SKM-1 treated with dmso at 0.1 percent for 144 hours (cell line): ENCODE measurements around the gene FBP2.

Experiments used
- DNase-seq: peaks from one replicate; lab custom pipeline; 2025; ENCODE audit not compliant: unreplicated experiment; lab: John Stamatoyannopoulos, UW

FBP2 gene

DNA sequence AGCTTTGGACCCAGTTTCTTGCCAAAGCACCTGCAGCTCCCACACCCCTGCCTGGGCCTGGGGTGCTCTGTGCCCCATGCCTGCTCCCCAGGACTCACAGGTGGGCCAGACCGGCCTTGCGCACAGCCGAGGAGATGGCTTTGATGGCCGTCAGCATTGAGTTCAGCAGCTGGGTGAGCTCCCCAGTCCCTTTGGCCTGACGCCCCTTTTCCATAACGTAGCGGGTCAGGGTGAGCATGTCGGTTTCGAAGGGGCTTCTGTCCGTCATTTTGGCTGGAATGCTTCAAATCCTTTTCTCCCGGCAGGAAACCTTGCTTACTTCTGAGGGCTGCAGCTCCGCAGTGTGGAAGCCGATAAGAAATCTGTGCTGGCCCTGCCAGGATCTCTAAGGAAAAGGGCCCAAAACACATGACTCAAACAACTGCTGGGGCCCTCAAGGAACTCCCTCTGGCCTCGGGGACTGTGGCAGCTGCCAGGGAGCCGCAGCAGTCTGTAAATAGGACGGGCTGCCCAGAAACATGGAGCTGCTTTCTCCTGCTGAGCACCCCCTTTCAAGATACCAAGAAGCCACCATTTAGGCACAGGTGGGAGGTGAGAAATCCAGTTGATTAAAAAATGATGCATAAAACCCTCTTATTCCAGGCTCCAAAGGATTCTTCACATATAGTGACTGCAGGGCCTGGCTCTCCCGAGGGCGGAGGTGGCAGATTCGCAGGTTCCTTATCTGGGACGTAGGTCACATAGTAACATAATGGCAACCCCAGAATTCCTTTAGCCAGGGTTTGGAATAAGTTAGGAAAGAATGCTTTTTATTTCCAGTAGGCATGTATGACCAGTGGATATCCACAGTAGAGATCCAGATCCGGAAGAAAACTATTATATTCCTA, at the start of gene FBP2:
Gene FBP2, minus strand, starts transcription at position 366 of the 887 bp plus-strand sequence. Its CDS starts 98 bp downstream, at position 268.
- no peak for DNase-seq

DNA sequence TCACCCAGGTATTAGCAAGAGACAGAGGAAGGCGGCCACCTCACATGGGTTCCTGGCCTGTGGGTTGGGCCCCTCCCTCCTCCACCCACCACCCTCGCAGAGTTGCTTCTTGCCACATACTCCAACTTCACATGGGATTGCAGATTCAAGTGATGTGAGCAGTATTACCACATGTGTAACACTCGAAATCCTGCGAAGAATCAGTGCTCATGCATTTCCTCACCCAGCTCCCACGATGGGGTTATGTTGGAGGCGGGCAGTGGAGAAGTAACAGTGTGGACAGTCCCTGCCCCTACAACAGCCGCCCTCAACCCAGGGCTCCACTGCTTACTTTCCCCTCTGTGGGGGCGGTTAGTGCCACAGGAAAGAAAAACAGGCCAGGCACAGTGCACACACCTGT, 49.6 kb upstream of the FBP2 start:
- no peak for DNase-seq

DNA sequence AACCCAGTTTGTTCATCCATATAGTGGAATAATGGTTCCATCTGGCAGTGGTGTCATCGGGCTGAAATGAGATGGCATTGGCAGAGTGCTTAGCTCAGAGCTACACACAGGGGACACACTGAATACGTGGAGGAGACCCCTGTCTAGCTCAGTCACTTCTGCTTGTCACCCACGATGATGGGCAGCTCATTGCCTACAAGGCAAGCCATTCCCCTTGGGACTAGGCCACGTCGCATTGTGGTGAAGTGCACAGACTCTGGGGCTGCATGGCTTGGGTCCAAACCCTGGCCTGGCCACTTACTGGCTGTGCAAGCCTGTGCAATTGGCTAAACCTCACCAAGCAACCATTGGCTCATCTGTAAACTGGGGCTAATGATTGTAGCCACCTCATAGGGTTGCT, 48.9 kb upstream of the FBP2 start:
- DNase-seq: no peak

DNA sequence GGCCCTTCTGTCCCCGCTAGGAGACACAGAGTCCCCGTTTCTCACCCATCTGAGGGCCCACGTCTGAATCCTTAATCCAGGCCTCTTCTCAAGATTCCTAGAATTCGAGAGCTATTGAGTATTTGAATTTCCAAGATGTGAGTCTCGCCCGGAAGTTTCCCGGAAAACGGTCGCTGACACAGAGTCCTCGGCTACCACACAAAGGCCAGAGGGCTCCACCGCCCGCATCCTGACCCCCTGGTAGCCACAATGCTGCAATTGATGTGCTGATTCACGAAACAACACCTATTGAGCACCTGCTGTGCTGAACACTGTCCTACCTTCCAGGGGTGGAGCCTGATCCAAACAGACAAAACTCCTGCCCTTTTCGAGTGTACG, 46.4 kb upstream of the FBP2 start:
- DNase-seq: no peak

DNA sequence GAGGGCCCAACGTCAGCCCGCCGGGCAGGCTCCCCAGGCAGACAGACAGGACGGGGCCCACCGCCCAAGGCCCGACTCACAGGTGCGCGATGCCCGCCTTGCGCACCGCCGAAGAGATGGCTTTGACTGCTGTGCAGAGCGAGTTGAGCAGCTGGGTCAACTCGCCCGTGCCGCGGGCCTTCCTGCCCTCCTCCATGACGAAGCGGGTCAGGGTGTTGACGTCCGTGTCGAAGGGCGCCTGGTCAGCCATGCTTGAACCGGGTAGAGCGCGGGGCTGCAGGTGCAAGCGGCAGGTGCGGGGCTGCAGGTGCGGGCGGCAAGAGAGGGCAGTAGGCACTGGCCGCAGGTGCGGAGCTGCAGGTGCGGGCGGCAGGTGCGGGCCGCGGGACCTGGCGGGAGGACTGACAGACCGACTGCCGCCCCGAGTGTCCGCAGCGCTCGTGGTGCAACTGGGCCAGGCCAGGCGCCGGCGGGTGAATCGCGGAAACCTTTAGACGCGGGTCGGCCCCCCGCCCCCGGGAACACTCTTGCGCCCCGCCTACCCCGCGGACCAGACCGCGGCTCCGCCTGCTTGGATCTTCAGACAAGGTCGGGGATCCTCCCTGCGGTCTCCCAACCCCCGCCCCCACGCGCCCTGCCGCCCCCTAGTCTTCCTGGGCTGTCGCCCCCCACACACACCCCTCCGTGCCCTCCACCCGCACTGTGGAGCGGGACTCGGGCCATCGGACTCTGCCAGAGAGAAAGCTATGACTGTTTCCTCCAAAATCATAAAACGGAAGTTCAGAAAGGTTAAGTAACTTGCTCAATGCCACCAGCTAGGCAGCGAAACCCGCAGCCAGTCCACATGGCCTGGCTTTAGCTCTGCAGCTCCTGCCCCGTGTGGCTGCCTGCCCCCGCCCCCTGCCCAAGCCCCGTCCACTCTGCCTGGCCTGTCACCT, 45.7 kb upstream of the FBP2 start, which contains the start of gene FBP1:
Gene FBP1, minus strand, starts transcription at position 458 of the 938 bp plus-strand sequence. Its CDS starts 208 bp downstream, at position 250.
- peak; percentile 63 for DNase-seq

DNA sequence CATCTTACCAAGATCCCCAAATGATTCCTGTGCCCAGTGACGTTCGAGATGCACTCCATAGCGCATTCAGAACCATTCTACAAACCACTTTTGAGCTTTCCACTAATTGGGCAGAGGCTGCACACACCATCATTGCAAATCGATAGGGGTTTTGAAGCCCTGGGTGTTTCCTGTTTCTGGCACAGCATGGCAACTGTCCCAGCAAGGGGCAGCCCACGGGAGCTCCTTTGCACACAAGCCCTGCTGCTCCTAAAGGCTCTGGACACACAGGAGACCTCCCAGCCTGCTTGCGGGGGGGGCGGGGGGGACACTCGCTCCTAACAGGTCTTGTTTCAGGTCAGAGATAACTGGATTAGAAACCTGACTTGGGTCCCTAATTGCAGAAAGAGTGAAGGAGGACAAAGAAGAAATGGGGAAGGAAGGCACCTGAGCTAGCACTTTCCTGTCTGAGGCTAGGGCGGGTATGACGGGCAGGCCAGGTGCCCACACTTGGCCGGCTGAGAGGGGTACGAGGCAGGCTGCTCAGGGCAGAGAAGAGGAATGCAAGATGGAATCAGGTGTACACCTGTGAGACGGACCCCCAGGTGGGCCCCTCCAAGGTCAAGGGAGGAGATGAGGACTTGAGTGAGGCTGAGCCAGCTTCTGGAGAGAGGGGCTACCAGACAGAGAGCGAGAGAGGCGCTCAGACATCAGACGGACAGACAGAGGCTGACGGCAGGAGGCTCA, 44.9 kb upstream of the FBP2 start:
- no peak for DNase-seq

DNA sequence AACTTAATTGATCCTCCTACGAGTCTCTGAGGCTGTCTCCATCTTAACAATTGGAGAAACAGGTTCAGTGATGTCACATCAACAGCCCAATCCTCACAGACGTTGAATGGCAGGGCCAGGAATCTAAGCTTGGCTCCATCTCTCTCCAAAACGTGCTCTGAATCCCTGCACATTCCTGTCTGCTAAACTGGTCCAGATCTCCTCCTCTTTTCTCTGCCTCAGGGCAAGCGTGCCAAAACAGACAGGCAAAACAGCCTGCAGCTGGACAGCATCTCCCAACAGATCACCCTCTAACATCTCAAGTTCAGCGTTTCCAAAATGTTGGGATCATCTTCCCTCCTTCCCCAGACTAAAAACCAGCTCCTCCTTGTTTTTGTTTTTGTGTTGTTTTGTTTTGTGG, 39.1 kb upstream of the FBP2 start:
- no peak for DNase-seq

DNA sequence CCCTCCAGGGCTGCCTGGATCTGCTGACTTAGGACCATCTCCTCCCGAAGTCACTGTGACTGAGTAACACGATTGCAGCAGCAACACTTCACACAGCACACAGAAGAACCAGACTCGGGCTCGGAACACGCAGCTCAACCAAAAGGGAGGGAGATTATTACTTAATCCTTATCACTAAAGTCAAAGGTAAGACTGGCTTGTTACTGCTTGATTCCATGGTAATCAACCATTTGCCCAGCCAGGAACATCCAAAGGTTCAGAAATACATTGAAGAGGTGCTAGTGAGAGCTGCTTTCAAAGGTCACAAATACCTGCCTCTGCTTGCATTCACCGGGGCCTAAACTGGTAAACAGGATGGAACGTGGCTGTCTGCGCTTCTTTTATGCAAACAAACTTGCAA, 38.0 kb upstream of the FBP2 start:
- DNase-seq: no peak

DNA sequence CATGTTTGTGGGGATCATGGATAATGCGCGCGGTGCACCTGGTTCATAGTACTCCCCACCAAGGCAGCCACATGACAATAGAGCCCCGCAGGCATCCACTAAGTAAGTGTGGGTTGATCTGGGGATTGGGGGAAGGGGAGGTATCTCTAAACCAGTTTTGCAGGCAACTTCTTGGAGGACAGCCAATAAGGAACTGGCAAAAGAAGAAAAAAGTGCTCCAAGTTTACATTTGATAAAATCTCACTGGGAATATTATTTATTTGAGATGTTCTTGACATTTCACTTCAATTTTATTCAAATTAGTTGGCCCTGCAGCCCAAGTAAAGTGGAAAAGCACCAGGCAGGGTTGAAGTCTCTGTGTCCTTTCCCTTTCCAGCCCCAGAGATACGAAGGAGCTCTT, 37.2 kb upstream of the FBP2 start:
- no peak for DNase-seq

DNA sequence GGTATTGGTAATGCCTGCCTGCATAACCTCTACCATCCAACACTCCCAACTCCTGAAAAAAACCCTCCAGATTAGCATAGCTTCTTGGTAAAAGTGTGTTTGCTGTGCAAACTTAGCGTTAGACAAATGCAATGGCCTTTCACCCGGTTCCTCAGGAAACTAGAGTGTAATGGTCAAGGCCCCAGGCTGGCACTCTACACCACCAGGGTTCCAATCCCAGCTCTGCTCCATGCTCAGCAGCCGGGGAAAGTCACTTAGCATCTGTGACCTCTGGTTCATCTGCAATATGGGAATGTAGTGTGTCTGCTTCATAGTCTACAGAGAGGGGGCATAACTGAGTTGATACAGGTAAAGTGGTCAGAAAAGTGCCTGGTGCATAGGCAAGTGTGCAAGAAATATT, 36.7 kb upstream of the FBP2 start:
- no peak for DNase-seq

DNA sequence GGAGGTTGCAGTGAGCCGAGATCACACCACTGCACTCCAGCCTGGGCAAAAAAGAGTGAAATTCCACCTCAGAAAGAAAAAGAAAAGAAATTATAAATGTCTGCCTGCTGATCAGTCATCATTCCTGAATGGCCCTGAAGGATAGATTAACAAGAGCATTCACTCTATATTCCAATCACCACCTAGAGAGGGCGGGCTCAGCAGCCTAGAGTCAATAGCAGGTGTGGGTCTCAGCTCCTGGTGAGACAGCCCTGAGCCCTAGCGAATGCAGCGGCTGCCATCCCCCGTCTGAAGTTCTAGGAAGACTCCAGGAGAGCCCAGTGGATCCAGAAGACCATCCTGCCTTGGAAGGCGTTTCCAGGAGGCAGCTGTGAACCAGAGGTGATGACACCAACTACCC, 33.7 kb upstream of the FBP2 start:
- no peak for DNase-seq

DNA sequence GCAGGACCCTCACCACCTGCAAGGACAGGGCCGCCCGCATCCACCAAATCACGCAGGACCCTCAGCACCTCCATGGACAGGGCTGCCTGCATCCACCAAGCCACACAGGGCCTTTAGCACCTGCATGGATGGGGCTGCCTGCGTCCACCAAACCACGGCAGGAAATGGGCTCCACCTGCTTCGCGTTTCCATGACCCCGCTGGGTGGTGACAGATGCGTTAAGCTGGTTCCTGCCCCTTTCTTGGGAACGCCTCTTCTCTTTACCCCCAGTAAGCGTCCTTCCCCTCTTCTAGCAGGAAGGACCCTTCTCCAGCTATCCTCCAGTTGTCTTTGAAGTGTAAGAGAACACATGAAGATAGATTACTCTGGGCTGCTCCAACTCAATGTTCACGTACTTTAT, 32.2 kb upstream of the FBP2 start:
- DNase-seq: no peak

DNA sequence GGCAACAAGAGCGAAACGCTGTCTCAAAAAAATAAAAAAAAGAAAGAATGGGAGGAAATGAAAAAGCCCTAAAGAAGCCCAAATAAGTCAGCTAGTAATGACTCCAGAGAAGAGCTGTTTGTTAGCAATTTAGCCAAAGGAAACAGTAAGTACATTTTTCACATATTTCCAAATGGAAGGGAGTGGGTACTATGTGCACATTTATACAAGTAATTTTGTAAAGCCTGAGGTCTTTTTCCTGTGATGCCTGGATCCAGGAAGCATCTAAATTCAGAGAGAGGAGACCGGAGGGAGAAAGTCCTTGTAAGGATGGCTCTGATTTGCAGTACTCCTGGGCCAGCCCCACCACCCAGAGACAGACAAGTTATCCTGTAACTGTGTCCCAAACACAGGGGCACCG, 31.0 kb upstream of the FBP2 start:
- no peak for DNase-seq

DNA sequence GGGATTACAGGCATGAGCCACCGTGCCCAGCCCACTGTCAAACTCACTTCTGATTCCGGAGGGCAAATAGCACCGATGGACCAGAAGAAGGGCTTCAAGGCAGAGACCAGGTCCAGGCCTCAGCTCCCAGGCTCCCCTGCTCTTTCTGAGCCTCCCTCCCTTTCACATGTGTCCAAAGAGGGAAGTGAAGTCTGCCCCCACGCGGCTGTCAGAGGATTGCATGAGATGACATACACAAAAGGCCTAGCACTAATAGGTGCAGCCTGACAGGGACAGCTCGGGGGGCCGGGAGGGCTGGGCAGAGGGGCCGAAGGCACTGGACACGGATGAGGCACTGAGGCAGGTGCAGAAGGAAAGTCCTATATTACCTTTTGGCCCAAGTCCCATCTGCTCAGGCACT, 29.6 kb upstream of the FBP2 start:
- peak; percentile 31 for DNase-seq

DNA sequence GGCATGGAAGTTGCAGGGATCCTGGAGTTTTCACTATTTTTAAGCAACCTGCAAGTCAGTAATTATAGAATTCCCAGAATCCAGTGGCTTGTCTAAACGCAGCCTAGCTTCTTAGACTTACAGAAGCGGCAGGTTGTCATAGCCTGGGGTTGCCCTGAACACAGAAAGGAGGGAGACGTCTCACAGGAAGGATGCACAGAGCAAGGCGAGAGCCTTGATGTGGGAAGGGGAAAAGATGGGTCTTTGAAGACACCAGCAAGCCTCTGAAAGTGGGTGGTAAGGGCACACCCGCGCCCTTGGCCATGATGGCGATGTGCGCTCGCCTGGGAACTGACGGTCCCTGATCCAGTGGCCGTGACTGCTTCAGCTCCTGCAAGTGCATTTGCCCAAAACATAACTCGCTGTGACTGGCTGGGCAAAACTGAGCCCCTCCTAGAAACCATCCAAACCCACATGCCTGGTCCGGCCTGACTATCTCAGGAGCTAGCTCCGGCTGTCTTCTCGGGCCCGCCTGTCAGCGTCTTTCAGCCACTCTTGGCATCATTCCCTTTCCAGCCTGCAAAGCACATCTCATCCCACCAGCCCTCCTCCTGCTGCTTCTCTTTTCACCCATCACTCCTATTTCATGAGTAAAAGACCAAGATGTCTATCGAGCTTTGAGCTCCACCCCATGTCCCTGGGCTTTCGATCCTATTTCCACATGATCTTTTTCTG, 28.6 kb upstream of the FBP2 start:
- DNase-seq: no peak

DNA sequence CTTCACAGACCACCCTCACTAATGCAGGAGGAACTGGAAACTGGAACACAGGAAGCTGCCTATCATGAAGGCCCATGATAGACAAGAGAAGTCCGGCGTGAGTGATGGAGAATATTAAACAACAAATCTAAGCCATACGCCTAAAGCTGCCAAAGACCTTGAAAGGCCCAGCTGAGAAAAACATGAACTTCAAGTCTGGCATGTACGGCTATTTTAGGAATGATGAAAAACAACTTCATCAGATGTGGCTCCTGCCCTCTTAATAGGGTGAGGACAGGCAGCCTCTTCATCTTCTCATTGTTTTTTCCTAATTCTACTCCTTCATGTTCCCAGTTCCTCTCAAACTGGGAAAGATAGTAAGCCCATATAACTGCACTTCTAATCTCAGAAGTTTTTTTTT, 25.4 kb upstream of the FBP2 start:
- DNase-seq: no peak

DNA sequence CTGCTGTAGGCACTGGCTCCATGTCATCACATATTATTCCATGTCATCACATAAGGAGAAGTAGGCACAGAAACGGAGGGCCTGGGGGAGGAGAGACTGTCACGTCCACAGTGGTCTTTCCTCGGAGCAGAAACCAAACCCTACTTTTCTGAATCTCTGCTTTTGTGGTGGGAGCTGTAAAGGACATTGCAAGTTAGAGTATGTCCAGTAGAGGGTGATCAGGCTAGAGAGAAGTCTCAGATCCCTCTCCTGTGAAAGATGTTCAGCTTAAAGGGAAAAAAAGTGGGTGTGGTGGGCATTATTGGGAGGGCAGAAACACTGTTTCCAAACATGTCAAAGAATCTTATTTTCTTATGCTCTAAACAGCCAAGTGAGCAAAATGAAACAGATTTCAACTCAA, 19.4 kb upstream of the FBP2 start:
- no peak for DNase-seq

DNA sequence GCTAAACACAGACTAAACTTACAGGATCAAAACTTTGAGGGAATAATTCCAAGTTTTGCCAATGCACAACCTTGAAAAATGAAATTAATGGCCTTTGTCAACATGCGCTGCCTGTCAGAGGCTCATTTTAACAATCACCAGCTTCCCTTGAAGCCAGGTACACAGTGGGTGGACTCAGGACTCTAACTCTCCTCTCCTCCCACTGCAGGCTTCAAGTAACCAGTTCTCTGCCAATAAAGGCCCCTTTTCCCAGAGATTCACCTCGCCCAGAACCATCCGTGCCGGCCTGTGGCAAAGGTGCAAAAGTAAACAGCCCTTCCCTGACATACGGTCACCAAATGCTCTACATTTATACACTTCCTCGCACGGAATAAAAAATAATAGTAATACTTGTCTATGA, 18.4 kb upstream of the FBP2 start:
- no peak for DNase-seq

DNA sequence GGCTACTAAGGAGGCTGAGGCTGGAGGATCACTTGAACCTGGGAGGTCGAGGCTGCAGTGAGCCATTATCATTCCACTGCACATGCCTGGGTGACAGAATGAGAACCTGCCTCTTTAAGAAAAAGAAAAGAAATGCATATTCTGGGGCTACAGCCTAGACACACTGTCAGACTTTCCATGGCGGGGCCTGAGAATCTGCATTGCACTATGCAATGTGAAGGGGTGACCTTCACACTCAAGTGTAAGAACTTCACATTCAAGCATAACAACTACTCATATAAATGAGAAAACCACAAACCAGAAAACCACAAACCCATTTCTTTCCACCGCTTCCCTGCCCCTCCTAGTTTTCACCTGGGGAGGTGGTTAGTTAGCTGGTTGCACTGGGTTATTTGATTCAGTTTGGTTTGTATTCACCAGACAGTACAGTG, 18.0 kb upstream of the FBP2 start:
- no peak for DNase-seq

DNA sequence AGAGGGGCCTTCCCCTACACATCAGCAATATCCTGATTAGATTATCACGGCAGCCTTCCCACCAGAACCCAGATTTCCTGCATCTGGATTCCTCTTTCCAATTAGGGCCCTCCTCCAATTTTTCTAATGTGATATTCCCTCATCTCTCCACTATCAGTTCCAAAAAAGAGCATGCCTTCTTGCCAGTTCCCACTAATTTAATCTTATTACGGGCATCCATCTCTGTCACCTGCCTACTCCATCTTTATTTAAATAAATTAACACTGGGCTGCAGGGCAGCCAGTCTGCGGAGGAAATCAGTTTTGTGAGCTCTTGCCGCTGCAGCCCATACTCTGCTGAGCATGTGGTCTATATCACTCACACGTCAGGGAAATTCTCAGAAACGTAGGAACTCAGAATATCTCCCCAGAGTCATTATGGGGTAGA, 16.6 kb upstream of the FBP2 start:
- no peak for DNase-seq

DNA sequence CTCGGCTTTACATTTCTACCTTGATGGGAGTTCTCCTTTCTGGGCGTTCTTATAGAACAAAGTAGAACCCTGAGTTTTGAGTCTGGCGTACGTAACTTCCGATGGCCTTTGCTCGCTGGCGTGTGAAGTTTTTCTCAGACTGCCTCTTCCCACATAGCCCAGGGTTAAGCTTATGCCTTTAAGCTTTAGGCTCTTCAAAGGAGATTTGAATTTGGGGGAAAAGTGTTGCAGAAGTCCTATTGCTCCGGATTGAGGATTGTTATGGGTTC, 13.7 kb upstream of the FBP2 start:
- DNase-seq: no peak
